HepG2 (cell line): ENCODE measurements around the gene DIAPH3. TPM values are rescaled to one million over a fixed set of nuclear protein-coding genes. Genes with fewer than 3 reads are reported as not detected.

ENCODE experiments used
- ATAC-seq: fragments of 200-7000 bp; cut with Tn5 transposase; 3 replicates; pipeline ENCODE4 v1.9.1; 2020; ENCODE audit warnings: mild to moderate bottlenecking, moderate library complexity
- BruUV-seq: library from RNA; stranded (reverse); fragments of 400-500 nt; replicated peaks from 2 replicates; lab custom pipeline; 2021; lab: Mats Ljungman, UMichigan
- CTCF ChIA-PET: fragments of 300-600 bp; formaldehyde crosslinking; extraction: SDS; loops from one replicate; lab custom pipeline; 2021; ENCODE audit warnings: low total read pairs, inconsistent platforms, low intra/inter-chr PET ratio; lab: Yijun Ruan, JAX
- POLR2A ChIA-PET: fragments of 350-600 bp; sonication (Branson Sonifier 250); formaldehyde crosslinking; loops from one replicate; lab custom pipeline; 2020; ENCODE audit warnings: antibody characterized with exemption, inconsistent platforms; lab: Yijun Ruan, JAX
- DNase-seq: peaks from one replicate; pipeline ENCODE4 v3.0.0-alpha.2; 2015; ENCODE audit warnings: low spot score
- FAIRE-seq: peaks from 3 replicates; lab custom pipeline; 2011; peaks lifted over from hg19 to GRCh38; lab: Jason Lieb, UNC
- H2AFZ ChIP-seq: one replicate; pipeline ENCODE4 v1.6.1; 2011; ENCODE audit warnings: low read length, inconsistent platforms
- H3K27ac ChIP-seq: fragments of 300-600 bp; 3 replicates; pipeline ENCODE4 v1.8.0; 2011; ENCODE audit warnings: mixed run types, mild to moderate bottlenecking, mixed read lengths, low read length, inconsistent platforms; ENCODE audit not compliant: insufficient read depth; ENCODE audit errors: extremely low read length
- H3K27me3 ChIP-seq, 2 experiments: fragments of 200-600 bp in 1 of 2; 2 replicates in 1 of 2; 3 replicates in 1 of 2; pipeline versions ENCODE4 v1.6.0 to v1.8.0; 2011; ENCODE audit warnings: low read length in 2 of 2, mild to moderate bottlenecking in 2 of 2, moderate library complexity in 2 of 2, inconsistent platforms in 1 of 2; ENCODE audit not compliant: insufficient read depth in 2 of 2, control insufficient read depth in 1 of 2
- H3K36me3 ChIP-seq, 2 experiments: fragments of 200-600 bp in 1 of 2; replicated peaks in 1 of 2; 2 replicates in 1 of 2; 3 replicates in 1 of 2; pipeline versions ENCODE4 v1.5.1 to v1.8.0; 2011; ENCODE audit warnings: low read length in 2 of 2, inconsistent platforms in 1 of 2; ENCODE audit not compliant: insufficient read depth in 2 of 2, control insufficient read depth in 1 of 2
- H3K4me1 ChIP-seq: 2 replicates; pipeline ENCODE4 v1.5.1; 2012; ENCODE audit warnings: low read length, inconsistent platforms; ENCODE audit not compliant: insufficient read depth
- H3K4me2 ChIP-seq: 2 replicates; pipeline ENCODE4 v1.6.0; 2011; ENCODE audit warnings: low read depth, low read length, inconsistent platforms
- H3K4me3 ChIP-seq, 3 experiments: fragments of 200-600 bp in 1 of 3; sonication (generic), shearing (Covaris generic) in 1 of 3; replicated peaks in 1 of 3; 2 replicates each; pipeline ENCODE4 v1.5.1; 2011 to 2016; ENCODE audit warnings: low read length in 3 of 3, inconsistent platforms in 2 of 3, low read depth in 2 of 3, mild to moderate bottlenecking in 2 of 3, control low read depth in 1 of 3, mixed read lengths in 1 of 3; ENCODE audit not compliant: insufficient read depth in 1 of 3
- H3K79me2 ChIP-seq: one replicate; pipeline ENCODE4 v1.6.1; 2011; ENCODE audit warnings: low read length, inconsistent platforms; ENCODE audit not compliant: insufficient read depth
- H3K9ac ChIP-seq: 2 replicates; pipeline ENCODE4 v1.6.0; 2011; ENCODE audit warnings: mild to moderate bottlenecking, low read depth, low read length, inconsistent platforms; ENCODE audit not compliant: insufficient read depth
- H3K9me3 ChIP-seq: 2 replicates; pipeline ENCODE4 v1.5.1; 2012; ENCODE audit warnings: mild to moderate bottlenecking, low read length
- H4K20me1 ChIP-seq: 2 replicates; pipeline ENCODE4 v1.6.0; 2011; ENCODE audit warnings: inconsistent platforms, mild to moderate bottlenecking, low read length, moderate library complexity; ENCODE audit not compliant: insufficient read depth
- DNMT3B ChIP-seq: conservative IDR thresholded peaks from 2 replicates; pipeline ENCODE4 v1.6.1; 2016; ENCODE audit warnings: missing biosample characterization, control low read depth
- HCFC1 ChIP-seq: fragments of 150-350 bp; IDR thresholded peaks from 2 replicates; pipeline ENCODE4 v1.6.1; 2014; ENCODE audit warnings: low read depth, low read length
- HES4 ChIP-seq: sonication (generic); formaldehyde crosslinking; IDR thresholded peaks from 2 replicates; pipeline ENCODE4 v1.9.0; 2021; ENCODE audit warnings: mild to moderate bottlenecking, missing genetic modification reagents, borderline replicate concordance
- JUND ChIP-seq: sonication (generic); formaldehyde crosslinking; IDR thresholded peaks from 2 replicates; pipeline ENCODE4 v1.8.0; 2022; ENCODE audit warnings: mild to moderate bottlenecking, missing genetic modification reagents
- MAFF ChIP-seq: IDR thresholded peaks from 2 replicates; pipeline ENCODE4 v1.6.1; 2011; ENCODE audit warnings: low read depth, low read length, improper control_type of control experiment
- MAFK ChIP-seq, 2 experiments: IDR thresholded peaks in 1 of 2; conservative IDR thresholded peaks in 1 of 2; 2 replicates each; pipeline ENCODE4 v1.6.1; 2011; ENCODE audit warnings: improper control_type of control experiment in 2 of 2, low read length in 2 of 2
- MTA1 ChIP-seq: sonication (generic); formaldehyde crosslinking; IDR thresholded peaks from 2 replicates; pipeline ENCODE4 v1.4.0; 2020; ENCODE audit warnings: missing genetic modification reagents, mild to moderate bottlenecking, borderline replicate concordance
- RAD21 ChIP-seq: fragments of 450-650 bp; formaldehyde crosslinking; IDR thresholded peaks from 2 replicates; pipeline ENCODE4 v1.5.0; 2020; ENCODE audit warnings: mild to moderate bottlenecking
- ZEB1 ChIP-seq: IDR thresholded peaks from 2 replicates; pipeline ENCODE4 v1.6.1; 2012; ENCODE audit warnings: mild to moderate bottlenecking, low read depth, inconsistent platforms; ENCODE audit not compliant: insufficient replicate concordance
- WGBS: methylation state at CpG from one replicate; pipeline ENCODE4 v1.1.6; 2017; ENCODE audit warnings: low lambda C conversion rate; 5-methylcytosine and 5-hydroxymethylcytosine counted together
- in situ Hi-C: cut with HindIII; loops from 2 replicates; pipeline ENCODE4 v1.10.0; 2017; ENCODE audit warnings: low pct_unique_long_range_greater_than_20kb; ENCODE audit not compliant: extremely low pct_ligation_motif_present
- intact Hi-C: fragments of 100-400 bp; cut with micrococcal nuclease; formaldehyde crosslinking; loops from one replicate; pipeline ENCODE4 v1.10.0; 2022; ENCODE audit not compliant: unreplicated experiment
- polyA plus RNA-seq, 8 experiments: library from polyadenylated mRNA; depleted of rRNA in 3 of 8; stranded (reverse) in 7 of 8; unstranded in 1 of 8; fragments of >200 nt; fragmentation: Illumina TruSeq in 4 of 8; extraction: Trizol in 4 of 8; gene quantifications; 2 replicates each; pipeline versions ENCODE4 v1.2.1 to v1.2.3, GENCODE V29; 2011 to 2016; ENCODE audit warnings: low read depth in 4 of 8, missing spikeins in 1 of 8, mixed read lengths in 1 of 8; ENCODE audit not compliant: insufficient read depth in 1 of 8
- total RNA-seq, 5 experiments: library from RNA; depleted of rRNA; stranded (reverse); fragments of >200 nt; fragmentation: Illumina TruSeq; extraction: Trizol; gene quantifications; 2 replicates each; pipeline ENCODE4 v1.2.3, GENCODE V29; 2016; ENCODE audit warnings: low read depth in 1 of 5
- TF ChIP-seq, protein P1 (sequence below): sonication (generic); formaldehyde crosslinking; IDR thresholded peaks from 2 replicates; pipeline ENCODE4 v1.4.0; 2020; ENCODE audit warnings: mild to moderate bottlenecking, low read depth, missing genetic modification reagents

Gene DIAPH3
- total and polyA plus RNA-seq, 2 of the 13 experiments (the other 11 are each of a cell fraction or from before 2014, with no cell fraction given), result 4.0 to 9.3 TPM

DNA sequence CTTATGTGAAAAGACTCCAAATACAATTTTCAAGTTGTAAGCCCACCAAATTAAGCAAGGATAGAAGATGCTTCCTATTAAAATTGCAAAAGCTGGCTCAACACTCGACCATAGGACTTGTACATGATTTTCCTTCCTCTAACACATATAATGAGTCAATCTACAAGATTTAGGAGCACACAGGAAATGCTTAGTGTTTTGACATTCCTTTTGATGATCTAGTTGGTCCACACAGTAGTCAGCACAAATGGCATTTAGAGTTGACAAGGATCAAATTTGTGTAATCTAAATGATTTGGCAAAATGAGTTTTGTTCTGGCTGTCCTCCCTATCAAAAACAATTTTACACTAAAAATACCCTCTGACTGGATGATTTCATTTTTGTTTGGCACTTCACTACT is 340.2 kb downstream of the DIAPH3 start:
- Histone ChIP-seq H4K20me1 (no peaks in the 10 kb centered on the region), H3K27me3 (no peaks in the 10 kb centered on the region), H3K4me2 (no peak overlapping the region), H3K9ac (no peak overlapping the region), H3K4me3 (no peak overlapping the region), H3K9me3 (no peaks in the 10 kb centered on the region), H3K27ac (no peak overlapping the region), H2AFZ (no peak overlapping the region), H3K4me1 (no peaks in the 10 kb centered on the region), H3K36me3 (no peaks in the 10 kb centered on the region), H3K79me2 (no peaks in the 10 kb centered on the region)
- ATAC-seq, result no peak
- ChIA-PET POLR2A (no interaction called here), CTCF (no interaction called here)
- no peak for FAIRE-seq
- intact Hi-C loops, result no loop called here
- TF ChIP-seq ZEB1 (no peak), DNMT3B (no peak), MTA1 (CRISPR knock-in tag) (no peak), HCFC1 (no peak), HES4 (no peak), JUND (no peak)
- TF ChIP-seq, protein P1, sequence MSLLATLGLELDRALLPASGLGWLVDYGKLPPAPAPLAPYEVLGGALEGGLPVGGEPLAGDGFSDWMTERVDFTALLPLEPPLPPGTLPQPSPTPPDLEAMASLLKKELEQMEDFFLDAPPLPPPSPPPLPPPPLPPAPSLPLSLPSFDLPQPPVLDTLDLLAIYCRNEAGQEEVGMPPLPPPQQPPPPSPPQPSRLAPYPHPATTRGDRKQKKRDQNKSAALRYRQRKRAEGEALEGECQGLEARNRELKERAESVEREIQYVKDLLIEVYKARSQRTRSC (CRISPR knock-in tag), result no peak
- 75% methylated on average over 1 of the region's 1 CpG for WGBS
- in situ Hi-C loops, result no loop called here
- BruUV-seq, result no TSS peak
- no peak for DNase-seq

DNA sequence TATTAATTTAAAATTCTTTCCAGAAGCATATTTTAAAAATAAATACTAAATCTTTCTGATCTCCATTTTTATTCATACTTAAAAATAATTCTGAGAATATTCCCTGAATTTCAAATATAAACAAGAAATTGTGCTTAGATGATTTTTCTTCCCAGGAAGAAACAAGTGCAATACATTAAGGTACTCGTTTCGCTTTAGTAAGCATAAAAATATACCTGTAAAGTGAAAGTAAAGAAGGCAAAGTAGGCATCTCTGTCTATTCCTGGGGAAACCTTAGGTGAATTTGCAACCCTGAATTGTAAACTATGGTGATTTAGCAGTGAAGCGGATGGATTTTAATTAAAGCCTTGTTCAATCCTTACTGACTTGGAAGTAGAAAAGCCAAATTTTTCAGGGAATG is 354.2 kb downstream of the DIAPH3 start:
- intact Hi-C loops, result no loop called here
- no peak for FAIRE-seq

More for the DNA sequence above, 354.2 kb downstream of the DIAPH3 start:
- ChIA-PET POLR2A (no interaction called here), CTCF (no interaction called here)
- no peak for DNase-seq
- ATAC-seq, result no peak
- Histone ChIP-seq H3K27me3 (no peaks in the 10 kb centered on the region; a peak in 1 of 5 replicates), H3K27ac (no peak overlapping the region), H3K9me3 (no peaks in the 10 kb centered on the region), H3K4me1 (no peaks in the 10 kb centered on the region), H2AFZ (no peak overlapping the region), H3K4me3 (no peak overlapping the region), H3K36me3 (no peaks in the 10 kb centered on the region), H3K79me2 (no peaks in the 10 kb centered on the region), H4K20me1 (no peaks in the 10 kb centered on the region), H3K9ac (no peak overlapping the region), H3K4me2 (no peak overlapping the region)
- no TSS peak for BruUV-seq
- in situ Hi-C loops, result no loop called here
- TF ChIP-seq MAFF (peak; percentile 68), MAFK (conservative IDR thresholded peaks at IDR 0.05 in 1 of 2, IDR thresholded peaks at IDR 0.05 in 1 of 2; ENCODE audit: low read length in 2 of 2) (peak; percentile 52 to 81; a peak in 3 of 4 replicates), RAD21 (no peak)
- WGBS, result 97% methylated on average over 3 of the region's 3 CpGs
